ENCODE results near the gene DTYMK.

- no peak for TF ChIP-seq CTCF (IDR thresholded peaks at IDR 0.05)
- TF ChIP-seq EZH2 (IDR thresholded peaks at IDR 0.05; ENCODE audit: borderline replicate concordance, insufficient read depth, low read depth, low read length, poor library complexity, severe bottlenecking): no peak
These were observed 18.3 kb downstream of the DTYMK start for GRCh38 chr2:241668354-241668753.
